HCT116 (cell line): Measurements from ENCODE around the gene ZNF490. TPM values are rescaled to one million over a fixed set of nuclear protein-coding genes. Genes with fewer than 3 reads are reported as not detected.
A peak's percentile ranks its signal among the peaks of the same experiment; 100 is the strongest.

Experiments used
- ATAC-seq: fragments of 200-7000 bp; cut with Tn5 transposase; 2 replicates; pipeline ENCODE4 v1.9.1; 2020; ENCODE audit warnings: mild to moderate bottlenecking, moderate library complexity
- BruUV-seq: library from RNA; stranded (reverse); fragments of 400-500 nt; replicated peaks from 2 replicates; lab custom pipeline; 2021; lab: Mats Ljungman, UMichigan
- CTCF ChIA-PET: fragments of 300-600 bp; sonication (Branson Sonifier 250); formaldehyde crosslinking; loops from one replicate; lab custom pipeline; 2021; ENCODE audit warnings: antibody characterized with exemption; lab: Charles Lee
- POLR2A ChIA-PET: fragments of 300-600, 350-600 bp; sonication (Branson Sonifier 250); formaldehyde crosslinking; loops from one replicate; lab custom pipeline; 2021; ENCODE audit warnings: antibody characterized with exemption; lab: Charles Lee
- RAD21 ChIA-PET, 2 experiments: fragments of 300-600 bp; sonication (Branson Sonifier 250); formaldehyde crosslinking; loops; one replicate each; lab custom pipeline; 2023; ENCODE audit warnings: low total read pairs in 2 of 2; ENCODE audit not compliant: uncharacterized antibody in 2 of 2, unreplicated experiment in 2 of 2, low non-redundant PET in 1 of 2; lab: Charles Lee
- DNase-seq: peaks from one replicate; pipeline ENCODE4 v3.0.0-alpha.2; 2010; ENCODE audit warnings: low read depth, low spot score
- H2AFZ ChIP-seq: fragments of 200-600 bp; shearing (Covaris generic), sonication (generic); 2 replicates; pipeline ENCODE4 v1.6.1; 2017; ENCODE audit warnings: low read depth, mixed run types, mixed read lengths, antibody characterized with exemption, low read length; ENCODE audit not compliant: poor library complexity, severe bottlenecking
- H3K27ac ChIP-seq: 2 replicates; pipeline ENCODE4 v1.5.1; 2012; ENCODE audit warnings: low read depth, low read length
- H3K27me3 ChIP-seq: fragments of 200-600 bp; sonication (generic); 2 replicates; pipeline ENCODE4 v1.6.1; 2016; ENCODE audit warnings: mixed run types, low read length, mixed read lengths; ENCODE audit not compliant: insufficient read depth
- H3K36me3 ChIP-seq, 2 experiments: fragments of 200-500 bp in 1 of 2; fragments of 200-600 bp in 1 of 2; sonication (Bioruptor generic) in 1 of 2; sonication (generic) in 1 of 2; 2 replicates each; pipeline versions ENCODE4 v1.5.1 to v1.6.1; 2014 to 2016; ENCODE audit warnings: low read length in 2 of 2, inconsistent platforms in 1 of 2, mixed read lengths in 1 of 2, mixed run types in 1 of 2; ENCODE audit not compliant: insufficient read depth in 2 of 2, control insufficient read depth in 1 of 2
- H3K4me1 ChIP-seq, 2 experiments: fragments of 200-600 bp in 1 of 2; sonication (generic) in 1 of 2; 2 replicates each; pipeline versions ENCODE4 v1.5.1 to v1.6.1; 2012 to 2017; ENCODE audit warnings: low read length in 2 of 2, inconsistent platforms in 1 of 2, mild to moderate bottlenecking in 1 of 2, mixed read lengths in 1 of 2, mixed run types in 1 of 2, moderate library complexity in 1 of 2; ENCODE audit not compliant: insufficient read depth in 2 of 2, control insufficient read depth in 1 of 2
- H3K4me2 ChIP-seq: fragments of 200-600 bp; sonication (generic); 2 replicates; pipeline ENCODE4 v1.6.1; 2017; ENCODE audit warnings: mixed run types, low read length, mixed read lengths
- H3K4me3 ChIP-seq, 2 experiments: fragments of 200-600 bp in 1 of 2; sonication (generic) in 1 of 2; replicated peaks in 1 of 2; 2 replicates each; pipeline ENCODE4 v1.5.1; 2011 to 2016; ENCODE audit warnings: low read length in 2 of 2, control low read depth in 1 of 2, low read depth in 1 of 2, mild to moderate bottlenecking in 1 of 2, mixed read lengths in 1 of 2, mixed run types in 1 of 2
- H3K79me2 ChIP-seq: fragments of 200-600 bp; sonication (generic); 2 replicates; pipeline ENCODE4 v1.6.1; 2017; ENCODE audit warnings: mild to moderate bottlenecking, mixed run types, low read length, moderate library complexity, mixed read lengths; ENCODE audit not compliant: insufficient read depth
- H3K9ac ChIP-seq: fragments of 200-600 bp; sonication (generic); 2 replicates; pipeline ENCODE4 v1.6.1; 2016; ENCODE audit warnings: low read length, mixed read lengths
- H3K9me2 ChIP-seq: fragments of 200-600 bp; sonication (generic), shearing (Covaris generic); 2 replicates; pipeline ENCODE4 v1.6.1; 2017; ENCODE audit warnings: mixed run types, mild to moderate bottlenecking, moderate library complexity; ENCODE audit not compliant: insufficient read depth
- H3K9me3 ChIP-seq, 2 experiments: fragments of 200-500 bp in 1 of 2; fragments of 200-600 bp in 1 of 2; sonication (Bioruptor generic) in 1 of 2; sonication (generic) in 1 of 2; 2 replicates each; pipeline ENCODE4 v1.6.1; 2014 to 2017; ENCODE audit warnings: low read length in 2 of 2, mixed read lengths in 2 of 2, inconsistent platforms in 1 of 2, low read depth in 1 of 2, mild to moderate bottlenecking in 1 of 2, mixed run types in 1 of 2, moderate library complexity in 1 of 2; ENCODE audit not compliant: control insufficient read depth in 1 of 2, insufficient read depth in 1 of 2
- H4K20me1 ChIP-seq: fragments of 200-600 bp; sonication (generic), shearing (Covaris generic); 2 replicates; pipeline ENCODE4 v1.6.1; 2017; ENCODE audit warnings: mixed run types, mild to moderate bottlenecking, moderate library complexity; ENCODE audit not compliant: insufficient read depth
- EGR1 ChIP-seq: IDR thresholded peaks from 2 replicates; pipeline ENCODE4 v1.6.1; 2012; ENCODE audit warnings: low read depth
- EZH2 ChIP-seq: fragments of 200-600 bp; sonication (generic); IDR thresholded peaks from 2 replicates; pipeline ENCODE4 v1.6.1; 2017; ENCODE audit warnings: antibody characterized with exemption, mixed run types
- POLR2A ChIP-seq: IDR thresholded peaks from 2 replicates; pipeline ENCODE4 v1.7.0; 2011; ENCODE audit warnings: borderline replicate concordance; ENCODE audit not compliant: insufficient read depth, insufficient read length; ENCODE audit errors: extremely low read depth
- RAD21 ChIP-seq: IDR thresholded peaks from 2 replicates; pipeline ENCODE4 v1.6.1; 2012; ENCODE audit warnings: low read depth, mild to moderate bottlenecking
- SIN3A ChIP-seq: IDR thresholded peaks from 2 replicates; pipeline ENCODE4 v1.6.1; 2012; ENCODE audit warnings: low read depth
- SP1 ChIP-seq: IDR thresholded peaks from 2 replicates; pipeline ENCODE4 v1.6.1; 2012; ENCODE audit warnings: low read depth
- ZFX ChIP-seq: fragments of 450-650 bp; IDR thresholded peaks from 2 replicates; pipeline ENCODE4 v1.6.1; 2017
- intact Hi-C: fragments of 100-400 bp; cut with micrococcal nuclease; formaldehyde crosslinking; loops from 2 replicates; pipeline ENCODE4 v1.10.0; 2022
- total RNA-seq: library from RNA; stranded (reverse); gene quantifications from one replicate; pipeline ENCODE4 v1.2.1, GENCODE V29; 2021; ENCODE audit not compliant: unreplicated experiment
- TF ChIP-seq, protein P1 (sequence below): IDR thresholded peaks from 2 replicates; pipeline ENCODE4 v1.6.1; 2012; ENCODE audit warnings: low read depth

ZNF490 gene
- total RNA-seq, 1 experiment from 2014 or later, result 5.8 TPM

- Histone ChIP-seq H3K27ac (no peak overlapping the region), H3K27me3 (no peaks in the 10 kb centered on the region), H3K79me2 (no peaks in the 10 kb centered on the region), H2AFZ (no peak overlapping the region), H3K4me2 (no peak overlapping the region), H3K9me3 (no peaks in the 10 kb centered on the region; a peak in 1 of 4 replicates), H3K36me3 (no peaks in the 10 kb centered on the region), H3K9me2 (no peaks in the 10 kb centered on the region), H3K4me1 (no peaks in the 10 kb centered on the region), H3K4me3 (no peak overlapping the region), H4K20me1 (no peaks in the 10 kb centered on the region), H3K9ac (no peak overlapping the region)
- POLR2A ChIA-PET, result no interaction called here
- ATAC-seq, result peak; percentile 84
- no TSS peak for BruUV-seq
- intact Hi-C loops, result no loop called here
- no peak for DNase-seq
- RAD21 ChIA-PET, result interaction anchor here in 1 of 2 experiments (0.7 kb wide), 1 partner anchor 148 kb away, joined by 3 read pairs; no protein-coding TSS in a partner anchor
- CTCF ChIA-PET, result no interaction called here
- TF ChIP-seq, protein P1, sequence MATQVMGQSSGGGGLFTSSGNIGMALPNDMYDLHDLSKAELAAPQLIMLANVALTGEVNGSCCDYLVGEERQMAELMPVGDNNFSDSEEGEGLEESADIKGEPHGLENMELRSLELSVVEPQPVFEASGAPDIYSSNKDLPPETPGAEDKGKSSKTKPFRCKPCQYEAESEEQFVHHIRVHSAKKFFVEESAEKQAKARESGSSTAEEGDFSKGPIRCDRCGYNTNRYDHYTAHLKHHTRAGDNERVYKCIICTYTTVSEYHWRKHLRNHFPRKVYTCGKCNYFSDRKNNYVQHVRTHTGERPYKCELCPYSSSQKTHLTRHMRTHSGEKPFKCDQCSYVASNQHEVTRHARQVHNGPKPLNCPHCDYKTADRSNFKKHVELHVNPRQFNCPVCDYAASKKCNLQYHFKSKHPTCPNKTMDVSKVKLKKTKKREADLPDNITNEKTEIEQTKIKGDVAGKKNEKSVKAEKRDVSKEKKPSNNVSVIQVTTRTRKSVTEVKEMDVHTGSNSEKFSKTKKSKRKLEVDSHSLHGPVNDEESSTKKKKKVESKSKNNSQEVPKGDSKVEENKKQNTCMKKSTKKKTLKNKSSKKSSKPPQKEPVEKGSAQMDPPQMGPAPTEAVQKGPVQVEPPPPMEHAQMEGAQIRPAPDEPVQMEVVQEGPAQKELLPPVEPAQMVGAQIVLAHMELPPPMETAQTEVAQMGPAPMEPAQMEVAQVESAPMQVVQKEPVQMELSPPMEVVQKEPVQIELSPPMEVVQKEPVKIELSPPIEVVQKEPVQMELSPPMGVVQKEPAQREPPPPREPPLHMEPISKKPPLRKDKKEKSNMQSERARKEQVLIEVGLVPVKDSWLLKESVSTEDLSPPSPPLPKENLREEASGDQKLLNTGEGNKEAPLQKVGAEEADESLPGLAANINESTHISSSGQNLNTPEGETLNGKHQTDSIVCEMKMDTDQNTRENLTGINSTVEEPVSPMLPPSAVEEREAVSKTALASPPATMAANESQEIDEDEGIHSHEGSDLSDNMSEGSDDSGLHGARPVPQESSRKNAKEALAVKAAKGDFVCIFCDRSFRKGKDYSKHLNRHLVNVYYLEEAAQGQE, result no peak
- TF ChIP-seq SP1, result no peak
- no peak for TF ChIP-seq POLR2A
- no peak for TF ChIP-seq EGR1
- TF ChIP-seq EZH2, result no peak
- TF ChIP-seq SIN3A, result no peak
- TF ChIP-seq ZFX, result no peak
- no peak for TF ChIP-seq RAD21
These were observed 37.0 kb upstream of the ZNF490 start for GRCh38 chr19:12647490-12648071.
